Keratinocyte (primary cell): ENCODE measurements around the gene GREM2. TPM values are rescaled to one million over a fixed set of nuclear protein-coding genes. Genes with fewer than 3 reads are reported as not detected.

Source experiments
- DNase-seq: peaks from one replicate; pipeline ENCODE4 v3.0.0-alpha.2; 2011; ENCODE audit warnings: low read depth, missing footprints, low spot score
- FAIRE-seq: peaks from 2 replicates; lab custom pipeline; 2011; peaks lifted over from hg19 to GRCh38; lab: Jason Lieb, UNC
- H2AFZ ChIP-seq: 2 replicates; pipeline ENCODE4 v1.6.0; 2012; ENCODE audit warnings: low read length, control low read depth, inconsistent platforms; ENCODE audit not compliant: control insufficient read depth
- H3K27ac ChIP-seq: 2 replicates; pipeline ENCODE4 v1.5.1; 2011; ENCODE audit warnings: low read length; ENCODE audit not compliant: control insufficient read depth, insufficient read depth
- H3K27me3 ChIP-seq: 3 replicates; pipeline ENCODE4 v1.6.0; 2011; ENCODE audit warnings: low read length; ENCODE audit not compliant: control insufficient read depth, insufficient read depth; ENCODE audit errors: extremely low read depth
- H3K36me3 ChIP-seq, 2 experiments: 2 replicates in 1 of 2; 3 replicates in 1 of 2; pipeline ENCODE4 v1.5.1; 2011; ENCODE audit warnings: low read length in 2 of 2, mild to moderate bottlenecking in 1 of 2; ENCODE audit not compliant: control insufficient read depth in 2 of 2, insufficient read depth in 2 of 2; ENCODE audit errors: extremely low read depth in 1 of 2
- H3K4me1 ChIP-seq: 3 replicates; pipeline ENCODE4 v1.5.1; 2011; ENCODE audit warnings: low read length; ENCODE audit not compliant: control insufficient read depth, insufficient read depth; ENCODE audit errors: extremely low read depth
- H3K4me2 ChIP-seq: 3 replicates; pipeline ENCODE4 v1.6.0; 2011; ENCODE audit warnings: low read depth, low read length; ENCODE audit not compliant: control insufficient read depth, insufficient read depth; ENCODE audit errors: extremely low read depth
- H3K4me3 ChIP-seq, 3 experiments: fragments of 200-600 bp in 1 of 3; sonication (generic) in 1 of 3; 2 replicates in 2 of 3; 3 replicates in 1 of 3; pipeline ENCODE4 v1.5.1; 2011 to 2016; ENCODE audit warnings: low read length in 3 of 3, mild to moderate bottlenecking in 3 of 3, control low read depth in 2 of 3, inconsistent platforms in 1 of 3, low read depth in 1 of 3, mixed read lengths in 1 of 3, mixed run types in 1 of 3, moderate library complexity in 1 of 3; ENCODE audit not compliant: control insufficient read depth in 2 of 3, insufficient read depth in 2 of 3; ENCODE audit errors: extremely low read depth in 1 of 3
- H3K79me2 ChIP-seq: 2 replicates; pipeline ENCODE4 v1.6.0; 2012; ENCODE audit warnings: low read length; ENCODE audit not compliant: control insufficient read depth, insufficient read depth
- H3K9ac ChIP-seq: 3 replicates; pipeline ENCODE4 v1.6.0; 2011; ENCODE audit warnings: low read length; ENCODE audit not compliant: control insufficient read depth, insufficient read depth; ENCODE audit errors: extremely low read depth
- H3K9me1 ChIP-seq: 3 replicates; pipeline ENCODE4 v1.6.0; 2011; ENCODE audit warnings: low read length; ENCODE audit not compliant: control insufficient read depth, insufficient read depth; ENCODE audit errors: extremely low read depth
- H3K9me3 ChIP-seq: 2 replicates; pipeline ENCODE4 v1.5.1; 2012; ENCODE audit warnings: low read depth, low read length; ENCODE audit not compliant: control insufficient read depth
- H4K20me1 ChIP-seq: 3 replicates; pipeline ENCODE4 v1.6.0; 2011; ENCODE audit warnings: low read length; ENCODE audit not compliant: control insufficient read depth, insufficient read depth; ENCODE audit errors: extremely low read depth
- EZH2 ChIP-seq: IDR thresholded peaks from one replicate; pipeline ENCODE4 v1.6.1; 2012; ENCODE audit warnings: inconsistent platforms, mild to moderate bottlenecking, low read length, moderate library complexity
- dilution Hi-C: fragments of 300-500 bp; cut with MboI; formaldehyde crosslinking; loops from one replicate; pipeline ENCODE4 v1.7.0; 2020; ENCODE audit warnings: low sequenced_read_pairs; ENCODE audit not compliant: extremely low pct_ligation_motif_present
- polyA plus RNA-seq, 5 experiments: library from polyadenylated mRNA; depleted of rRNA in 3 of 5; stranded (reverse) in 3 of 5; stranded (forward) in 1 of 5; unstranded in 1 of 5; fragments of >200 nt; gene quantifications; 1 replicate in 1 of 5; 2 replicates in 3 of 5; 3 replicates in 1 of 5; pipeline versions ENCODE4 v1.2.1 to v1.2.3, GENCODE V29; 2011 to 2012; ENCODE audit warnings: missing spikeins in 2 of 5, low read depth in 1 of 5, low replicate concordance in 1 of 5
- TF ChIP-seq, protein P1 (sequence below), 3 experiments: IDR thresholded peaks in 1 of 3; conservative IDR thresholded peaks in 1 of 3; optimal IDR thresholded peaks in 1 of 3; 2 replicates in 2 of 3; 3 replicates in 1 of 3; pipeline versions ENCODE3 to v1.5.1; 2011; ENCODE audit warnings: low read length in 3 of 3, mild to moderate bottlenecking in 3 of 3, moderate library complexity in 2 of 3, control low read depth in 1 of 3, inconsistent platforms in 1 of 3; ENCODE audit not compliant: insufficient read depth in 2 of 3; ENCODE audit errors: extremely low read depth in 1 of 3

Gene GREM2
- polyA plus RNA-seq, 1 donor (not counting 4 experiments of a cell fraction or from before 2014, with no cell fraction given), result not detected

- H3K36me3 ChIP-seq, result no peaks in the 10 kb centered on the region
- FAIRE-seq (no peak), DNase-seq (no peak)
- no peaks in the 10 kb centered on the region for H3K9me1 ChIP-seq
- H3K9ac ChIP-seq, result no peak overlapping the region
- H3K4me2 ChIP-seq, result no peak overlapping the region
- no peaks in the 10 kb centered on the region for H3K79me2 ChIP-seq
- H3K4me1 ChIP-seq, result no peaks in the 10 kb centered on the region
- no peak overlapping the region for H3K27ac ChIP-seq
- peaks cover 1% of the 10 kb centered on the region for H3K9me3 ChIP-seq
- dilution Hi-C loops, result no loop called here
- H3K27me3 ChIP-seq, result no peaks in the 10 kb centered on the region
- H4K20me1 ChIP-seq, result no peaks in the 10 kb centered on the region
- H3K4me3 ChIP-seq, result no peak overlapping the region
- TF ChIP-seq EZH2, result no peak
- TF ChIP-seq, protein P1, sequence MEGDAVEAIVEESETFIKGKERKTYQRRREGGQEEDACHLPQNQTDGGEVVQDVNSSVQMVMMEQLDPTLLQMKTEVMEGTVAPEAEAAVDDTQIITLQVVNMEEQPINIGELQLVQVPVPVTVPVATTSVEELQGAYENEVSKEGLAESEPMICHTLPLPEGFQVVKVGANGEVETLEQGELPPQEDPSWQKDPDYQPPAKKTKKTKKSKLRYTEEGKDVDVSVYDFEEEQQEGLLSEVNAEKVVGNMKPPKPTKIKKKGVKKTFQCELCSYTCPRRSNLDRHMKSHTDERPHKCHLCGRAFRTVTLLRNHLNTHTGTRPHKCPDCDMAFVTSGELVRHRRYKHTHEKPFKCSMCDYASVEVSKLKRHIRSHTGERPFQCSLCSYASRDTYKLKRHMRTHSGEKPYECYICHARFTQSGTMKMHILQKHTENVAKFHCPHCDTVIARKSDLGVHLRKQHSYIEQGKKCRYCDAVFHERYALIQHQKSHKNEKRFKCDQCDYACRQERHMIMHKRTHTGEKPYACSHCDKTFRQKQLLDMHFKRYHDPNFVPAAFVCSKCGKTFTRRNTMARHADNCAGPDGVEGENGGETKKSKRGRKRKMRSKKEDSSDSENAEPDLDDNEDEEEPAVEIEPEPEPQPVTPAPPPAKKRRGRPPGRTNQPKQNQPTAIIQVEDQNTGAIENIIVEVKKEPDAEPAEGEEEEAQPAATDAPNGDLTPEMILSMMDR (optimal IDR thresholded peaks at IDR 0.05 in 1 of 3, IDR thresholded peaks at IDR 0.05 in 1 of 3, conservative IDR thresholded peaks at IDR 0.05 in 1 of 3; ENCODE audit: extremely low read depth in 1 of 3, insufficient read depth in 2 of 3, low read length in 3 of 3), result no peak
- H2AFZ ChIP-seq, result no peak overlapping the region
These were observed 147.9 kb downstream of the GREM2 start for GRCh38 chr1:240464099-240464498.

- no peak for DNase-seq
- no peak overlapping the region for H3K4me2 ChIP-seq
These were observed 149.1 kb downstream of the GREM2 start for GRCh38 chr1:240462766-240463395.

More at GRCh38 chr1:240462766-240463395, 149.1 kb downstream of the GREM2 start:
- Histone ChIP-seq H3K79me2 (no peaks in the 10 kb centered on the region), H3K4me3 (no peak overlapping the region), H3K4me1 (no peaks in the 10 kb centered on the region), H3K9ac (no peak overlapping the region), H3K9me3 (peaks cover 1% of the 10 kb centered on the region), H3K9me1 (no peaks in the 10 kb centered on the region), H2AFZ (no peak overlapping the region), H3K36me3 (no peaks in the 10 kb centered on the region), H4K20me1 (no peaks in the 10 kb centered on the region), H3K27ac (no peak overlapping the region), H3K27me3 (no peaks in the 10 kb centered on the region)
- dilution Hi-C loops, result no loop called here
- FAIRE-seq, result no peak
- TF ChIP-seq EZH2, result no peak
- TF ChIP-seq, protein P1 (optimal IDR thresholded peaks at IDR 0.05 in 1 of 3, IDR thresholded peaks at IDR 0.05 in 1 of 3, conservative IDR thresholded peaks at IDR 0.05 in 1 of 3; ENCODE audit: extremely low read depth in 1 of 3, insufficient read depth in 2 of 3, low read length in 3 of 3), result no peak
